Right lobe of liver (tissue), 4 donors: ENCODE results near the gene FASTK.

Source experiments
- POLR2A ChIP-seq: fragments of 450-650 bp; IDR thresholded peaks from one replicate; pipeline ENCODE4 v1.6.1; 2017; ENCODE audit warnings: antibody characterized with exemption, mild to moderate bottlenecking
- TF ChIP-seq, protein P1 (sequence below), 4 donors: fragments of 200-600 bp in 3 of 4; fragments of 450-650 bp in 1 of 4; IDR thresholded peaks; one replicate each; pipeline versions ENCODE4 v1.5.1 to v1.8.0; 2016 to 2022; ENCODE audit warnings: antibody characterized with exemption in 4 of 4, mild to moderate bottlenecking in 2 of 4
- donor health status: DM: no; HTN: no; CAD: no.
- donor health status: DM: no; HTN: no; CAD: no.
- donor health status: DM: no; HTN: yes; CAD: no.

DNA sequence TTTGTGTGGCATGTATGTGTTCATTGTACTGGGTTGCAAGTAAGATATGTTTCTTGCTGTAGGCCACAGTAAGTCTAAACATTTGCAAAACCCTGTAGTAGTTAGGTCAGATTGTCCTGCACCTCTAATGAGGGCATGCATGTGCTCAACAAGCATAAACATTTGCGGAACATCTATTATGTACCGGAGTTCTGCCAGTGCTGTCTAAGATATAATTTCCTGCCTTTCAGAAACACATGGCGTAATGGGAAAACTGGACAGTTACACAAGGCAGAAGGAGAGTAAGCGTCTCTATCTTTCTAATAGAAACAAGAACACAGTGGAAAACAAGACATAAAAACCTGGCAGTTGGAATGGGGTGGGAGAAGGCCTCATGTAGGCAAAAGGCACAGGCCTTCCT, 49.6 kb downstream of the FASTK start:
- no peak for TF ChIP-seq POLR2A
- TF ChIP-seq, protein P1, sequence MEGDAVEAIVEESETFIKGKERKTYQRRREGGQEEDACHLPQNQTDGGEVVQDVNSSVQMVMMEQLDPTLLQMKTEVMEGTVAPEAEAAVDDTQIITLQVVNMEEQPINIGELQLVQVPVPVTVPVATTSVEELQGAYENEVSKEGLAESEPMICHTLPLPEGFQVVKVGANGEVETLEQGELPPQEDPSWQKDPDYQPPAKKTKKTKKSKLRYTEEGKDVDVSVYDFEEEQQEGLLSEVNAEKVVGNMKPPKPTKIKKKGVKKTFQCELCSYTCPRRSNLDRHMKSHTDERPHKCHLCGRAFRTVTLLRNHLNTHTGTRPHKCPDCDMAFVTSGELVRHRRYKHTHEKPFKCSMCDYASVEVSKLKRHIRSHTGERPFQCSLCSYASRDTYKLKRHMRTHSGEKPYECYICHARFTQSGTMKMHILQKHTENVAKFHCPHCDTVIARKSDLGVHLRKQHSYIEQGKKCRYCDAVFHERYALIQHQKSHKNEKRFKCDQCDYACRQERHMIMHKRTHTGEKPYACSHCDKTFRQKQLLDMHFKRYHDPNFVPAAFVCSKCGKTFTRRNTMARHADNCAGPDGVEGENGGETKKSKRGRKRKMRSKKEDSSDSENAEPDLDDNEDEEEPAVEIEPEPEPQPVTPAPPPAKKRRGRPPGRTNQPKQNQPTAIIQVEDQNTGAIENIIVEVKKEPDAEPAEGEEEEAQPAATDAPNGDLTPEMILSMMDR (IDR thresholded peaks at IDR 0.05), result no peak
